H9 (cell line): ENCODE results near the gene MIEF1. TPM values are rescaled to one million over a fixed set of nuclear protein-coding genes. Genes with fewer than 3 reads are reported as not detected.

Source experiments
- DNase-seq: peaks from one replicate; pipeline ENCODE4 v3.0.0-alpha.2; 2017
- H2AFZ ChIP-seq: one replicate; pipeline ENCODE4 v1.6.1; 2013; ENCODE audit warnings: mild to moderate bottlenecking, low read length, control low read depth, moderate library complexity
- H2AK5ac ChIP-seq: 2 replicates; pipeline ENCODE4 v1.6.1; 2013; ENCODE audit warnings: low read length, control low read depth, mixed read lengths; ENCODE audit not compliant: insufficient read length
- H2BK120ac ChIP-seq: one replicate; pipeline ENCODE4 v1.6.1; 2013; ENCODE audit warnings: low read depth, mild to moderate bottlenecking, low read length, control low read depth, inconsistent platforms; ENCODE audit not compliant: poor library complexity, severe bottlenecking
- H2BK12ac ChIP-seq: 2 replicates; pipeline ENCODE4 v1.6.1; 2013; ENCODE audit warnings: low read length, control low read depth, mixed read lengths, low read depth; ENCODE audit not compliant: insufficient read length
- H2BK15ac ChIP-seq: 2 replicates; pipeline ENCODE4 v1.6.1; 2013; ENCODE audit warnings: low read depth, low read length, control low read depth
- H2BK20ac ChIP-seq: one replicate; pipeline ENCODE4 v1.6.1; 2013; ENCODE audit warnings: low read depth, mild to moderate bottlenecking, low read length, control low read depth, inconsistent platforms; ENCODE audit not compliant: poor library complexity, severe bottlenecking
- H2BK5ac ChIP-seq: 2 replicates; pipeline ENCODE4 v1.6.1; 2013; ENCODE audit warnings: low read length, control low read depth, mixed read lengths; ENCODE audit not compliant: insufficient read length
- H3K14ac ChIP-seq: 2 replicates; pipeline ENCODE4 v1.6.1; 2013; ENCODE audit warnings: low read length, control low read depth; ENCODE audit not compliant: insufficient read depth
- H3K18ac ChIP-seq: 2 replicates; pipeline ENCODE4 v1.6.1; 2013; ENCODE audit warnings: low read depth, mild to moderate bottlenecking, mixed read lengths, low read length, control low read depth; ENCODE audit not compliant: insufficient read length
- H3K23ac ChIP-seq: 2 replicates; pipeline ENCODE4 v1.6.1; 2013; ENCODE audit warnings: low read length, control low read depth, mixed read lengths, low read depth; ENCODE audit not compliant: insufficient read length
- H3K23me2 ChIP-seq: 2 replicates; pipeline ENCODE4 v1.6.1; 2013; ENCODE audit warnings: low read depth, mild to moderate bottlenecking, mixed read lengths, low read length, control low read depth; ENCODE audit not compliant: insufficient read length, poor library complexity, severe bottlenecking
- H3K27ac ChIP-seq: 2 replicates; pipeline ENCODE4 v1.5.1; 2013; ENCODE audit warnings: low read length, control low read depth, mixed read lengths, low read depth; ENCODE audit not compliant: insufficient read length
- H3K27me3 ChIP-seq: 2 replicates; pipeline ENCODE4 v1.6.1; 2013; ENCODE audit warnings: low read length, control low read depth, inconsistent platforms; ENCODE audit not compliant: insufficient read depth
- H3K4ac ChIP-seq: 2 replicates; pipeline ENCODE4 v1.6.1; 2013; ENCODE audit warnings: low read depth, mild to moderate bottlenecking, control low read depth, inconsistent platforms, low read length, moderate library complexity
- H3K4me1 ChIP-seq: 2 replicates; pipeline ENCODE4 v1.6.1; 2013; ENCODE audit warnings: low read length, control low read depth, inconsistent platforms; ENCODE audit not compliant: insufficient read depth
- H3K4me2 ChIP-seq: 2 replicates; pipeline ENCODE4 v1.6.1; 2013; ENCODE audit warnings: low read length, control low read depth, mixed read lengths; ENCODE audit not compliant: insufficient read length, insufficient read depth
- H3K56ac ChIP-seq: 2 replicates; pipeline ENCODE4 v1.6.1; 2013; ENCODE audit warnings: low read depth, mild to moderate bottlenecking, mixed read lengths, low read length, control low read depth; ENCODE audit not compliant: insufficient read length
- H3K79me1 ChIP-seq: 2 replicates; pipeline ENCODE4 v1.6.1; 2013; ENCODE audit warnings: low read depth, mild to moderate bottlenecking, moderate library complexity, low read length, control low read depth, inconsistent platforms; ENCODE audit not compliant: insufficient read depth, poor library complexity, severe bottlenecking
- H3K79me2 ChIP-seq: 2 replicates; pipeline ENCODE4 v1.6.1; 2013; ENCODE audit warnings: low read length, control low read depth, inconsistent platforms; ENCODE audit not compliant: insufficient read depth
- H3K9ac ChIP-seq: 2 replicates; pipeline ENCODE4 v1.6.1; 2013; ENCODE audit warnings: low read length, control low read depth, mixed read lengths; ENCODE audit not compliant: insufficient read length; ENCODE audit errors: extremely low read depth
- H3K9me3 ChIP-seq: one replicate; pipeline ENCODE4 v1.6.1; 2013; ENCODE audit warnings: low read depth, low read length, inconsistent platforms; ENCODE audit not compliant: control insufficient read depth
- H3T11ph ChIP-seq: one replicate; pipeline ENCODE4 v1.6.1; 2013; ENCODE audit warnings: mild to moderate bottlenecking, low read length, control low read depth, inconsistent platforms
- H4K20me1 ChIP-seq: one replicate; pipeline ENCODE4 v1.6.1; 2013; ENCODE audit not compliant: control insufficient read depth, insufficient read length, insufficient read depth
- H4K5ac ChIP-seq: 2 replicates; pipeline ENCODE4 v1.6.1; 2013; ENCODE audit warnings: low read depth, mild to moderate bottlenecking, mixed read lengths, low read length, control low read depth; ENCODE audit not compliant: insufficient read length
- H4K8ac ChIP-seq: replicated peaks from 2 replicates; pipeline ENCODE4 v1.6.1; 2013; ENCODE audit warnings: low read length, control low read depth, mixed read lengths, low read depth; ENCODE audit not compliant: insufficient read length
- H4K91ac ChIP-seq: 2 replicates; pipeline ENCODE4 v1.6.1; 2013; ENCODE audit warnings: low read depth, mild to moderate bottlenecking, moderate library complexity, mixed read lengths, low read length, control low read depth; ENCODE audit not compliant: insufficient read length
- H3K27ac Mint-ChIP-seq, 3 experiments: 2 replicates in 2 of 3; 3 replicates in 1 of 3; pipeline ENCODE4 v1.8.0; 2020 to 2021; ENCODE audit warnings: mixed read lengths in 3 of 3, mild to moderate bottlenecking in 1 of 3, moderate library complexity in 1 of 3
- H3K27me3 Mint-ChIP-seq: 2 replicates; pipeline ENCODE4 v1.8.0; 2021; ENCODE audit warnings: low read depth, mild to moderate bottlenecking, moderate library complexity, mixed read lengths
- H3K36me3 Mint-ChIP-seq, 3 experiments: 2 replicates in 2 of 3; 3 replicates in 1 of 3; pipeline ENCODE4 v1.8.0; 2020 to 2021; ENCODE audit warnings: low read depth in 3 of 3, mixed read lengths in 3 of 3; ENCODE audit not compliant: insufficient read depth in 1 of 3
- H3K4me1 Mint-ChIP-seq, 2 experiments: 2 replicates each; pipeline ENCODE4 v1.8.0; 2020; ENCODE audit warnings: mixed read lengths in 2 of 2
- H3K4me3 Mint-ChIP-seq, 2 experiments: 2 replicates in 1 of 2; 3 replicates in 1 of 2; pipeline ENCODE4 v1.8.0; 2020 to 2021; ENCODE audit warnings: mild to moderate bottlenecking in 2 of 2, mixed read lengths in 2 of 2, moderate library complexity in 1 of 2
- H3K9me3 Mint-ChIP-seq, 2 experiments: 2 replicates in 1 of 2; 3 replicates in 1 of 2; pipeline ENCODE4 v1.8.0; 2020; ENCODE audit warnings: mild to moderate bottlenecking in 2 of 2, mixed read lengths in 2 of 2, moderate library complexity in 1 of 2
- CTCF ChIP-seq: fragments of 200-600 bp; sonication (generic); conservative IDR thresholded peaks from 3 replicates; pipeline ENCODE4 v1.8.0; 2021; ENCODE audit warnings: antibody characterized with exemption, mild to moderate bottlenecking
- WGBS: extraction: QIAGEN DNeasy Blood & Tissue Kit; methylation state at CpG from one replicate; pipeline ENCODE4 v1.1.7; 2013; ENCODE audit warnings: missing lambda C conversion rate, low lambda C conversion rate, mixed read lengths; ENCODE audit not compliant: insufficient read length; ENCODE audit errors: extremely low coverage; 5-methylcytosine and 5-hydroxymethylcytosine counted together
- total RNA-seq: library from RNA; stranded (reverse); gene quantifications from 2 replicates; pipeline ENCODE4 v1.2.1, GENCODE V29; 2021

MIEF1 gene
- total RNA-seq, 1 experiment from 2014 or later = 32.6 TPM

- DNase-seq = no peak
- no peak overlapping the region for H2BK12ac ChIP-seq
- no CpG with 5 or more reads among the region's 16 CpGs for WGBS
- no peak overlapping the region for H3K4me2 ChIP-seq
- no peak overlapping the region for H2BK120ac ChIP-seq
- Mint-ChIP-seq H3K27ac (no peak overlapping the region; a peak in 1 of 7 replicates), H3K36me3 (no peaks in the 10 kb centered on the region), H3K4me1 (peaks cover 2 to 5% of the 10 kb centered on the region in 2 experiments; a peak in 2 of 4 replicates), H3K4me3 (no peak overlapping the region), H3K9me3 (no peaks in the 10 kb centered on the region), H3K27me3 (peaks cover 41% of the 10 kb centered on the region)
- no peak overlapping the region for H2AFZ ChIP-seq
- no peak overlapping the region for H2BK15ac ChIP-seq
- H3K18ac ChIP-seq = no peak overlapping the region
- no peaks in the 10 kb centered on the region for H3K79me1 ChIP-seq
- no peak for TF ChIP-seq CTCF
- H3K56ac ChIP-seq = no peak overlapping the region
- H3K9me3 ChIP-seq = no peaks in the 10 kb centered on the region
- H3K4ac ChIP-seq = no peak overlapping the region
- no peak overlapping the region for H4K91ac ChIP-seq
- no peak overlapping the region for H3K23ac ChIP-seq
- no peaks in the 10 kb centered on the region for H4K20me1 ChIP-seq
- no peak overlapping the region for H3K14ac ChIP-seq
- H4K8ac ChIP-seq = no peak overlapping the region
- no peak overlapping the region for H2BK20ac ChIP-seq
- no peaks in the 10 kb centered on the region for H3K23me2 ChIP-seq
- H3K27me3 ChIP-seq = no peaks in the 10 kb centered on the region
- H4K5ac ChIP-seq = no peak overlapping the region
- no peak overlapping the region for H3K27ac ChIP-seq
- H2AK5ac ChIP-seq = no peak overlapping the region
- no peaks in the 10 kb centered on the region for H3K79me2 ChIP-seq
- H3K9ac ChIP-seq = no peak overlapping the region
- H2BK5ac ChIP-seq = no peak overlapping the region
- H3K4me1 ChIP-seq = no peaks in the 10 kb centered on the region
- H3T11ph ChIP-seq = no peak overlapping the region
Observed at GRCh38 chr22:39481054-39481453, 21.0 kb upstream of the MIEF1 start.
